ENCODE results near the gene FEM1A. TPM values are rescaled to one million over a fixed set of nuclear protein-coding genes. Genes with fewer than 3 reads are reported as not detected.
A peak's percentile ranks its signal among the peaks of the same experiment; 100 is the strongest.

The FEM1A gene
- total and polyA plus RNA-seq, 11 donors = 28.4 to 94.0 (median 40.5) TPM

GRCh38 chr19:4815426-4816201 lies 24.1 kb downstream of the FEM1A start:
- no peaks in the 10 kb centered on the region for H3K9me3 ChIP-seq
- no peaks in the 10 kb centered on the region for H3K27me3 ChIP-seq
- no peak for TF ChIP-seq POLR2A (IDR thresholded peaks at IDR 0.05)
- TF ChIP-seq, protein P1, sequence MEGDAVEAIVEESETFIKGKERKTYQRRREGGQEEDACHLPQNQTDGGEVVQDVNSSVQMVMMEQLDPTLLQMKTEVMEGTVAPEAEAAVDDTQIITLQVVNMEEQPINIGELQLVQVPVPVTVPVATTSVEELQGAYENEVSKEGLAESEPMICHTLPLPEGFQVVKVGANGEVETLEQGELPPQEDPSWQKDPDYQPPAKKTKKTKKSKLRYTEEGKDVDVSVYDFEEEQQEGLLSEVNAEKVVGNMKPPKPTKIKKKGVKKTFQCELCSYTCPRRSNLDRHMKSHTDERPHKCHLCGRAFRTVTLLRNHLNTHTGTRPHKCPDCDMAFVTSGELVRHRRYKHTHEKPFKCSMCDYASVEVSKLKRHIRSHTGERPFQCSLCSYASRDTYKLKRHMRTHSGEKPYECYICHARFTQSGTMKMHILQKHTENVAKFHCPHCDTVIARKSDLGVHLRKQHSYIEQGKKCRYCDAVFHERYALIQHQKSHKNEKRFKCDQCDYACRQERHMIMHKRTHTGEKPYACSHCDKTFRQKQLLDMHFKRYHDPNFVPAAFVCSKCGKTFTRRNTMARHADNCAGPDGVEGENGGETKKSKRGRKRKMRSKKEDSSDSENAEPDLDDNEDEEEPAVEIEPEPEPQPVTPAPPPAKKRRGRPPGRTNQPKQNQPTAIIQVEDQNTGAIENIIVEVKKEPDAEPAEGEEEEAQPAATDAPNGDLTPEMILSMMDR (IDR thresholded peaks at IDR 0.05) = no peak
- H3K4me1 ChIP-seq = peaks cover 0 to 36% (median 19%) of the 10 kb centered on the region in 12 donors
- peak overlapping the region in 8 of 12 donors; percentile 0 to 44 (median 28) for H3K4me3 ChIP-seq
- peaks cover 0 to 42% (median 23%) of the 10 kb centered on the region in 9 donors for H3K36me3 ChIP-seq
- DNase-seq = peak; percentile 89 to 94 (median 93)
- intact Hi-C loops (cut with DNase I) = loop anchor here in 3 of 10 donors (2.0 to 5.0 kb wide), 3 partner anchors 15 to 217 kb away; partner anchors contain the start of gene TICAM1 (in 1 of the 3)
- H3K27ac ChIP-seq = peak overlapping the region in 6 of 12 donors; percentile 12 to 66 (median 23)
- ATAC-seq = peak; percentile 87 to 94 (median 92)
- whole genome bisulfite sequencing, 4 donors = 28 to 32% (median 31%) methylated on average over 26 to 28 of the region's 28 CpGs

DNA sequence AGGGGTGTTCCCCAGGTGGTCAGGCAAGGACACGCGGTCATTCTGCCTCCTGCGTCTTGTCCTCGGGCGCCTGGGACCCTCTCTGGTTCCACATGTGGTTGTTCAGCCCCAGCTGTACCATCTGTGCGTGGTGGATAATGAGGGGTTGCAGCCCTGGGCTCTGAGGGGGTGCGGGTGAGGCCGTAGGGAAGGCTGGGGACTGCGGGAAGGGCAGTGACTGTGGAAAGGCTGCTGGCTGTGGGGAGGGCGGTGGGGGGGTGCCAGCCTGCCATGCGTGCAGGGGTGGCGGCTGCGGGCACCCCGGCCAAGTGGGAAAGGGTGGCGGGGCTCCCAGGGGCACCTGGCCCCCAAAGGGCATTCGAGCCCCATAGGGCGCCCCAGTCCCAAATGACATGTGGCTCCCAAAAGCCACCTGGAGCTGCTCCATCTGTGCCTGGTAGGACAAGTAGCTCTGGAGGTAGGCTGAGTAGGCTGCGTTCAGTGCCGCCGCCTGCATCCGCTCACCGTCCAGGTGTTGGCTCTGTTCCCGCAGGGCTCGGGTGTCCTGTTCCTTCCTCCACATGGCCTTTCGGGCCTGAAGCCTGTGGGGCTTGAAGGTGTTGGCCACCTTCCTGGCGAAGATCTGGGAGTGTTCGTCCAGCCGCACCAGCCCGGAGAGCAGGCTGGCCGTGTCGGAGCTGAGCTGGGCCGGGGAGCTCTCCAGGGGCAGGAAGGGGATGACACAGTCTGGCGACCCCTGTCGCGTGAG lies 24.8 kb downstream of the FEM1A start:
- WGBS, 4 donors = 92 to 95% (median 93%) methylated on average over 20 to 35 of the region's 35 CpGs
- Histone ChIP-seq H3K36me3 (peaks cover 0 to 42% (median 23%) of the 10 kb centered on the region in 9 donors), H3K27me3 (no peaks in the 10 kb centered on the region), H3K27ac (peak overlapping the region in 6 of 12 donors; percentile 12 to 66 (median 23)), H3K9me3 (no peaks in the 10 kb centered on the region), H3K4me3 (peak overlapping the region in 5 of 12 donors; percentile 0 to 43 (median 20)), H3K4me1 (peaks cover 0 to 34% (median 19%) of the 10 kb centered on the region in 12 donors)
- intact Hi-C loops (cut with DNase I) = loop anchor here in 3 of 10 donors (2.0 to 5.0 kb wide), 3 partner anchors 14 to 216 kb away; partner anchors contain the start of gene TICAM1 (in 1 of the 3)
- no peak for ATAC-seq
- no peak for DNase-seq
- no peak for TF ChIP-seq POLR2A (IDR thresholded peaks at IDR 0.05)
- TF ChIP-seq, protein P1 (IDR thresholded peaks at IDR 0.05) = no peak

DNA sequence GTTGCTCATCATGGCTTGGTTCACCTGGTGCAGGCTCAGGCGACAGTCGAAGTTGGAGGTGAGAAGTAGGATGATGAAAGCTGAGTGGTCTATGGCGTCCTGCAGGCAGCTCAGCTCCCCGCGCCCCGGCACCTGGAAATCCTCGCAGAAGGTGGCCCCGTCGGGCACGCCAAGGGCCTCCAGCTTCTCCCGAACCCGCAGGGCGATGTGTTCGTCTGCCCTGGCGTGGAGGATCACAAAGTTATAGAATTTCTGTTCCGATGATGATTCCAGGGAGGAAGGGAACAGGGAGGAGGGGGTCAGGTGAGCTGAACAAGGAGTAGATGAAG lies 25.4 kb downstream of the FEM1A start:
- WGBS, 4 donors = 94 to 96% (median 94%) methylated on average over 16 of the region's 16 CpGs
- peaks cover 0 to 42% (median 23%) of the 10 kb centered on the region in 9 donors for H3K36me3 ChIP-seq
- no peak overlapping the region for H3K4me3 ChIP-seq
- TF ChIP-seq POLR2A (IDR thresholded peaks at IDR 0.05) = no peak
- TF ChIP-seq, protein P1 (IDR thresholded peaks at IDR 0.05) = no peak
- intact Hi-C loops (cut with DNase I) = loop anchor here in 3 of 10 donors (2.0 to 5.0 kb wide), 3 partner anchors 14 to 215 kb away; partner anchors contain the start of gene TICAM1 (in 1 of the 3)
- H3K27ac ChIP-seq = no peak overlapping the region
- ATAC-seq = no peak
- no peaks in the 10 kb centered on the region for H3K27me3 ChIP-seq
- H3K9me3 ChIP-seq = no peaks in the 10 kb centered on the region
- DNase-seq = no peak
- H3K4me1 ChIP-seq = peaks cover 0 to 28% (median 19%) of the 10 kb centered on the region in 12 donors

Measured in heart left ventricle (tissue), 16 donors.